ENCODE measurements around the gene MEP1A.
A peak's percentile ranks its signal among the peaks of the same experiment; 100 is the strongest.
"Not testable (repeated sequence)": the region's sequence is repeated elsewhere in the genome, so short reads cannot be mapped to it uniquely, and the experiment has no call there.

The MEP1A gene

DNA sequence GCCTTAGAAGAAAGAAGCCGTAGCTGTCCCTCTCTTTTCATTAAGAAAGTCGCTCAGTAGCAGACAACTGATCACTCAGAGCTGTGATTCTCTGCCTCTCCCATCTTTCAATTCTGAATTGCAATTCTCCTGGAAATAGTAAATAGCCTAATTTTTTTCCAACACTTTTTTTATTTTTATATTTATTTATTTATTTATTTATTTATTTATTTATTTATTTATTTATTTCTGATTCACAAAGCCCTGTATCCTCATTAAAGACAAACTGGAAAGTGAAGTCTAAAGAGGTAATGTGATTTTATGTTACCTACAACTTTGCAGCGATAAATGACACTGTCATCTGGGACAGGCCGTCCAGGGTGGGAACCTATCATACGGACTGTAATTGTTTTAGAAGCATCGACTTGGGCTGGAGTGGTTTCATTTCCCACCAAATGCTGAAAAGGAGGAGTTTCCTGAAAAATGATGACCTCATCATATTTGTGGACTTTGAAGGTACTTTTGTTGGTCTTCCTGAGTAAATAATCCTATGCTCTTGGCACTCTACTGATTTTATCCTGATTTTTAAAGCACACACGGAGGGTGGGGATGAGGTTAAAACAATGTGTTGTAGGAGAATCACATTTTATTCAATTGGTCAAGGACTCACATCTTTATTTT lies 41.2 kb downstream of the MEP1A start:
- DNase-seq = not testable (repeated sequence)

DNA sequence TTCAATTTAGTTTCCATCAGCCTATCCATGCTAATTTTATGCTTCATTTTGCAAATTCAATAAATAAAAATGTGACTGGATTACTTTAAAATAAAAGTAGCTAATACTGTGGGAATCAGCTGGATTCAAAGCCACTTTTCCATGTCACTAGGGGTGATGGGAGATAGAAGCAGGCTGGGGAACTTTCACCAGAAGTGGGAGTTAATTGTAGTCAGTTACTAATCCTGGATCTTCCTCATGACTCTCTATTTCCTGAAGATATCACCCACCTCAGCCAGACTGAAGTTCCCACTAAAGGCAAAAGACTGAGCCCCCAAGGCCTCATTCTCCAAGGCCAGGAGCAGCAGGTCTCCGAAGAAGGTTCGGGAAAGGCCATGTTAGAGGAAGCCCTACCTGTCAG lies 41.8 kb downstream of the MEP1A start:
- not testable (repeated sequence) for DNase-seq

DNA sequence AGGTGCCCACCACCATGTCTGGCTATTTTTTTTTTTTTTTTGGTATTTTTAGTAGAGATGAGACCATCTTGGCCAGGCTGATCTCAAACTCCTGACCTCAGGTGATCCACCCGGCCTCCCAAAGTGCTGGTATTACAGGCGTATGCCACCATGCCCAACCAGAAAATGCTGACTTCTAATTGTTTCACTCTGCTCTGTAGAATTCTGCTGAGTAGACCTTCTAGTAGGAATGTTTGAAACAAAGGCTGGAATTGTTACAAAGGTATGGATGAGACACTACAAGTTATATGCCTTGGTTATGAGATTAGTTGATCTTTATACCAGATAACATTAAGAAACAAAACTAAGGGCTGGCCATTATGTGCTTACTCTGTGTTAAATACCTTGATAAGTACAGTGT lies 44.8 kb downstream of the MEP1A start:
- DNase-seq = no peak

DNA sequence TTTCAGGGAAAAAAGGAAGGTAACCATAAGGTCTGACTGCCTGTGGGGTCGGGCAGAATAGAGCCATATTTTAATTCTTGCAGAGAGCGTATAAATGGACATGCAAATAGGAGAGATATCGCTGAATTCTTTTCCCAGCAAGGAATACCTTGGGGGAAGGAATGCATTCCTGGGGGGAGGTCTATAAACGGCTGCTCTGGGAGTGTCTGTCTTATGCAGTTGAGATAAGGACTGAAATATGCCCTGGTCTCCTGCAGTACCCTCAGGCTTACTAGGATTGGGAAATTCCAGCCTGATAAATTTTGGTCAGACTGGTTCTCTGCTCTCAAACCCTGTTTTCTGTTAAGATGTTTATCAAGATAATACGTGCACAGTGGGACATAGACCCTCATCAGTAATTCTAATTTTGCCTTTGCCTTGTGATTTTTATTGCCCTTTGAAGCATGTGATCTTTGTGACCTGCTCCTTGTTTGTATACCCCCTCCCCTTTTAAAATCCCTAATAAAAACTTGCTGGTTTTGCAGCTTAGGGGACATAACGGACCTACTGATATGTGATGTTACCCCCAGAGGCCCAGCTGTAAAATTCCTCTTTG lies 49.2 kb downstream of the MEP1A start:
- not testable (repeated sequence) for DNase-seq

DNA sequence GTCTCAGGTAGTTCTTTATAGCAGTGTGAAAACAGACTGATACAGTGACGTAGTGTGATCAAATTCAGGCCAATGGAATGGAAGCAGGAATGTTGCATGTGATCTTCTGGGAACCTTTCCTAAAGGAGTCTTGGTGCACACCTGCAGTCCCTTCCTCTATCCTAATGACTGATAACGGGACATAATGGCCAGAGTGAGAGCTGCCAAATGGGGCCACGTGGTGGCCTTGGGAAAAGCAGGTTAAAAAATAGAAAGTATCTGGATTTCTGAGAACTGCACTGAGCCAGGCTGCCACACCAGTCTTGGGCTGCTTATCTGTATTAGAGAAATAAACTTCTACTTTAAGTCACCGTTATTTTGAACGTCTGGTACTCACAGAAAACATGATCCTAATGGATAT lies 51.9 kb downstream of the MEP1A start:
- no peak for DNase-seq

DNA sequence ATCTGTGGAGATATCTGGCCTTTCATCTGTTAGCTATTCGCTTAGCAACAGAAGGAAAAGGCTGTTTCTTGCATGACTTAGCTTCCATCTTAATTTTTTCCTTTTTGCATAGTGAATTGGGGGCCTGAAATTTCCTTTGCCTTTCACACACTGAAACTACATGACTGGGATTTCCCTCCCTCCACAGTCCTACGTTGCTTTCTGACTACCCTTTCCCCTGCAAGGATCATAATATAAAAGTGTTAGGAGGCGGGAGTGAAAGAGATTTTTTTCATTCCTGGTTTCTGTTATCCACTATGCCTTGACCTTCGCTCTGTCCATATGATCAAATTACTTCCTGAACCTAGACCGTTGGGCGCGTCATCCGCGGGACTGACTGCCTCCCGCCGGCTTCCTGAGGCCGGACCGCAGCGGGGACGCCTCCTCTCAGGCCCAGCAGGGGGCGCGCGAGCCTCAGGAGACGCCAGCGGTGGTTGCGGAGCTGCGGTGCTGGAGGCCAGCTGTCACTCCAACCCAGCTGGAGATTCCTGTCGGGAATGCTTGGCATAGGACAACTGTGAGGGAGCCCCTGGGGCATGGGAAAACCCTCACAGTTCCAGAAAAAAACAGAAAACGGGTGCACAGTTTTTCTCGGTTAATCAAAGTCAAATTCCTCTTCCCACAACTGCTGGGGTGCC lies 55.6 kb downstream of the MEP1A start:
- DNase-seq = no peak

DNA sequence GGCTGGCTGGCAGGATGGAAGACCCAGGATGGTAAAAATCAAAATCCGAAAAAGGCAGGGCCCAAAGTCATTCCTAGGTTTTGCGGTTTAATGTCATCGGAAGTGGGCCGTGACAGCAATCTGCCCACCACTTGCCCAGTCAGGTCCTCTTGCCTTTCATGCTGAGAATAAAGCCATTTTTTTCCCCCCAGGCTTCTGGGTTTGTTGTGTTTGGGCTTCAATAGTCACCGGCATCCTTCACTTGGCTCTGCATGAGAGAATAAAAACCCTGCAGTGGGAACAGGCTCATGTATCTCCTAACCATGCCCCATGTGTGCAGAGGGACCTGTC lies 56.1 kb downstream of the MEP1A start:
- no peak for DNase-seq

DNA sequence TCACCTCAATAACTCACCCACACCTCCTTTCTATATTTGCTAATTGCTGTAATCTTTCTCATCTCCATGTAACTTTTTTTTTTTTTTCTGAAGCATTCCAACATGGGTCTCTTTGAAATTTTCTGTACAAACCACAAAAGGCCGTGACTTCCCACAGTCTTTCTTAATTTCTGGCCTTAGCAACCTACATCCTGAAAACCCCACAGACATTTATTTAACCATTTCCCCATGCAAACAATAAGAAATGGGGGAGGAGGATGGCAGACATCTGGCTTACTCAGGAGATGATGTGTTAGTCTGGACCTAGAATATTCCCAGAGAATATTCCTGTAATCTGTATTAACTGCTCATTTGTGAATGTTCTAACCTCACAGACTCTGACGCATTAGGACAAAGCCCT lies 57.6 kb downstream of the MEP1A start:
- DNase-seq = no peak

DNA sequence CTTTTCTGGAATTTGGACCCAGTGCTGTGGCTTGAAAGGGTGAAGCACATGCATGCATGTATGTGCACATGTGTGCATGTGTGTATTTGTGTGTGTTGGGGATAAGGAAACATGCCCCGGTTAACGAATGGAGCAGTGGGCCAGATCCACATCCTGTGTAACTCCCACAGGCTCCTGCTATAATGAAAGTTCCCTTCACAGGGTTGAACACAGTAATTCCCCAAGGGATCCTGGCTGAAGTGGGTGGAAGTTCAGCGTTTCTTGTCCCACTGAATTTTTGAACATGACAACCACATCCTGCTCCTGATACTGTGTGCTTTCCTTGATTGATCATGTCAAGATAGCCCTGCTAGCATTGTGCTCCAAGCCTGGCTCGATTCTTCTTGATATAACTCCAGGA lies 58.4 kb downstream of the MEP1A start:
- DNase-seq = not testable (repeated sequence)

DNA sequence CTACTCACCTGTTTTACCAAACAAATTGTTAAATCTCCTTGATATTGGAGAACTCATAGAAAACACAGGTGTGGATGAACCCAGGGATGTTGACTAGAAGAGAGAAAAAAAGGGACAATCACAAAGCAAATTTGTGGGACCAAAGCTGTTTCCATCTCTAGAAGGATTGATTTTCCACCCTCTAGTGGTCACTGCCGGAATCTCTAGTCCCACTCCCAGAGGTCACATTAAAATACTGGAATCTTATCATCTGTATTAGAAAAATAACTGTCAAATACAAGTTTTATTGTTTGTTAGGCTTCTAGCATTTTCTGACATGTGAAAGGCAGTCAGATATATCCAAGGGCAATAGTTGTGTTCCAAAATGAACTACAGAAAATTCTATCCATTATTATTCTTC lies 62.8 kb downstream of the MEP1A start:
- DNase-seq = not testable (repeated sequence)

DNA sequence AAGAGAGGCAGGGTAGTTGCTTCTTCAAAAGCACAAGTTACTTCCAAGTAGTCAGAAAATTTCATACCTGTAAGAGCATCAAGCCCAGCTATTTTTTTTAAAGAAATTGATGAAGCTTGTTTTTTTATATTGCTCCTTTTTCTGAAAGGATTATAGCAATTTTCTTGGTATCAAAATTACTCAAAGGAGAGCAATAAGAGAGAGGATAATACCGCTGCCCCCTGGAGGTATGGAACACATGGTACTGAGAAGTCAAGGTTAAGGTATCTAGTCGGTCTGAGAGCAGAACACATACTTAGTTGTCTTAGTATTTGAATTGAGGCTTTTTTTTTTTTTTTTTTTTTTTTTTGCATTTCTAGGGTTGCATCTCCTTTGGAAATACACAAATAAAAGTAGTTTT lies 69.2 kb downstream of the MEP1A start:
- no peak for DNase-seq

DNA sequence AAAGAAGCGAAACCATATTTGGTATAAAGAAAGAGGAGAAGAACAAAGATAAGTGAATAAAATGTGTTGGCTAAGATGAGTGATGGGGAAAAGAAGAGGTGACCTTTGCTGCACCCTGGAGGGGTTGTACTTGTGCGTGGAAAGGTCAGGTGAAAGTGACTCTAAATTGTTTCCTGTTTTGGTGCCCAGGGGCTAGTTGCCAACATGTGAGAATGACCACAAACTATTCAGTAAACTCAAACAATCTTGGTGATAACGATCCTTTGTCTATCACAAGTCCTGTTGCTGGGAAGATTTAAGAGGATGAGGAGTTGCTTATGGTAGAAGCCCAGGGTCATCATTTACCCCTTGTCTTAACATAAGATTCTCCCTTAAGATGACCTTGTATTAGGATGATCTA lies 70.6 kb downstream of the MEP1A start:
- DNase-seq = no peak

DNA sequence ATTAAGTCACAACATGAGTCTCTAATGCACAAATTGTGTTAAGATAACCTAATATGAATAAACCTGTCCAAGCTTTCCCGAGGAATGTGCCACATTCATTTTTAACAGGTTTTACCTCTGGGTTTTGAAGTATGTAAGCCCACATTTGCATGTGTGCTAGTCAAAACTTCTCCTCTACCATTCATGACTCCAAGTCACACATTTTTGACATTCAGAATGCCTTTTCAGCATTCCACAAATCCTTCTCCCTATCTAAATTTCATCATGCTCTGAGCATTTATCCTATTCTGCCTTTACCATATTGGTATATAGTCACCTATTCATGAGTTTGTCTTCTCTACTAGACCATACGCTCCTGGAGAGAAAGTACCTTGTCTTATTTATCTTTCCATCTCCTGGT lies 72.0 kb downstream of the MEP1A start:
- no peak for DNase-seq

DNA sequence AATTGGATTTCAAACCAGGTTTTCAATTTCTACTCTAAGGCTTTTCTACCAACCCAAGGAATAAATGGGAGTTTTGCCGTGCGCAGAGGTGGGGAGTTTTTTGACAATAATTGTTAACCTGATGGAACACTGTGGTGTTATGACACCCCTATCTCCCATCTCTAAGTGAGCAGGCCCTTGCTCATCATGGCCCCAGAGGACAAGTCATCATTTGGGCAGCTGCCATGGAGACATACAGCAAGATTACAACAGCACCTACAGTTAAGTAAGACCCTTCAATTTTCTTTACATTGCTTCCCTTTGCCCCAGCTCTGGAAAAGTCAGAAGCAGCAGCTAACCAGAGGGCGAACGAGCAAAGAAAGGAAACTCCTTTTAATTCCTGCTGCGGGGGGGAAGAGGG lies 74.2 kb downstream of the MEP1A start:
- no peak for DNase-seq

DNA sequence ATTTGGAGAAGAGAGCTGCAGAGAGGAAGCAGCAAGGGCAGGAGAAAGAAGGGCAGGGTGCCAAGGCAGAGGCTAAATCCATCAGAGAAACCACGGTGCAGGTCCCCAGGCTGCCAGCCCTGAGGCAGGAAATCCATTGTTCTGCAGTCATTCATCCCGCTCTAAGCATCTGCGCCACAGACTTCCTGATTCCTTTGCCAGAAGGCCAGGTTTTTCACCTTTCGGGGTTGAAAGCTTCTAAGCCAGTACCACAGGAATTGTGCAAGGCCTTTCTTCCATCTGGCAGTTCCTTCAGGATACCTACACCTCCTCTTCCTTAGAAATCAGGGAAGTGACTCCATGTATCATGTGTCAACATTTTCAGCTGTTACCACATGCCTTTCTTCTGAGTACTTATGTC lies 82.9 kb downstream of the MEP1A start:
- DNase-seq = peak; percentile 8

DNA sequence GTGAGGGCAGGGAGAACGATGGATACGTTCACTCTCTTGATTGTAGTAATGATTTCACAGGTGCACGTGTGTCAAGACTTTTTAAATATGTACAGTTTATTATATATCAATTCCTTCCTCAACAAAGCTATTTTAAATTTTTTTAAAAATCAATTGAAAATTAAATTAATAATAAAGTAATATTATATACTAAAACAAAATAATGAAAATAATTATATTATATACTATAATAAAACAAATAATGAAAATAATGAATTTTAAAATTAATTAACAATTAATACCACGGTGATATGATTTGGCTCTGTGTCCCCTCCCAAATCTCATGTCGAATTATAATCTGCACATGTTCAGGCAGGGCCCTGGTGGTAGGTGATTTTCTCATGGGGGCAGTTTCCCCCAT lies 85.8 kb downstream of the MEP1A start:
- DNase-seq = no peak

DNA sequence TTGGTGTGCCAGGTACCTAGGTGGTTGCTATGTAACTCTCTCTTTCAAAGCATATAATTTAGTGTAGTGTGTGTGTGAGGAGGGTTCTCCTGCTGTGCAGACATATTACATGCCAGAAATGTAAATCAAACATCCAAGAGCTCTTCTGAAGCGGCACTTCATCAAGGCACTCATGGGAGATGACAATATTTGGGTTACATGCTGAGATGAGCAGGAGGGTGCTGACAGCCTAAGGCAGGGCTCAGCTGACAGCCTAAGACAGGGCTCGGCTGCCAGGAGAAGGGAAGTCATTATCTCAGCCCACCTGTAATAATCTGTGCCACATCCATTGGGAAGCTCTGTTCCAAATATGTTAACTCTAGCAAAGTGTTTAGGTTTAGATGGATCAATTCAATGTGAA lies 89.5 kb downstream of the MEP1A start:
- DNase-seq = peak; percentile 91

DNA sequence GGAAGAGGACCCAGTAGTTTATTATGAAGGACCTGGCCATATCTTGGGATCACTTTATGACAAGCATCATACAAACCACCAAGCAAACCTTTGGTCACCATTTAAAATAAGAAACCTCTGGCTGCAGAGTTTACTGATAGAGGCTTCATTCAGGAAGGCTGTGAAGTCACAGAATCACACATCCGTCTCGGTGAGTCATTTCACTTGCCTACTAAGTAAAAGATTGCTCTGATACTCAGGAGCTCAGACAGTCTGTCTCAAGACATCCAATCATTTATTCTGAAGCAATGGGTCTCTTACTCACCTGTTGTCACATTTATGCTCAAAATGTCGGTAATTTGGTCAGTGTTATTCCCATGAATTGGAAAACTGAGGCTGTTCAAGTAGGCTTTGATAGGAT lies 94.8 kb downstream of the MEP1A start:
- no peak for DNase-seq

DNA sequence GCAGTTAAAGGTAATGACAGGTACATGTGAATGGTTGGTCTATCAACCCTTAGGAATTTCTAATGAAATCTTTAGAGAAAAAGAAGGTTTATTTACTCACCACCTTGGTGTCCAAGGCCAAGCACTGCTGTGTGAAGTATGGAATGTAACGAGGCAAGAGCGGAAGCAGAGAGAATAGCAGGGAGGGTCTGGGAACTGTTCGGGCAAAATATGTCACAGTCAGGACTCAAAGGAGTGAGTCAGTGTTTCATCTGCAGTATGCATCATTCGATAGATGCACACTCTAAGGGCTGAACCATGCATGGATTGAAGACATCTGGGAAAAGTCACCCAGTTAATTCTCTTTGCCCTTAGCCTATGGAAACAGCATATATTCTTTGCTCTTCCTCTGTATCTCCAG lies 95.4 kb downstream of the MEP1A start:
- no peak for DNase-seq
